Neural cell (in vitro differentiated cells): ENCODE measurements around the gene GRM4. TPM values are rescaled to one million over a fixed set of nuclear protein-coding genes. Genes with fewer than 3 reads are reported as not detected.
A peak's percentile ranks its signal among the peaks of the same experiment; 100 is the strongest.

Experiments
- H2AFZ ChIP-seq: fragments of 200-600, 300-800 bp; sonication (generic), shearing (Covaris generic); 2 replicates; pipeline ENCODE4 v1.6.0; 2014; ENCODE audit warnings: low read depth, mild to moderate bottlenecking, antibody characterized with exemption, low read length, moderate library complexity
- H3F3A ChIP-seq: fragments of 200-600 bp; shearing (Covaris generic); 2 replicates; pipeline ENCODE4 v1.6.1; 2016; ENCODE audit warnings: mild to moderate bottlenecking, moderate library complexity, mixed read lengths, antibody characterized with exemption, low read length; ENCODE audit not compliant: insufficient read depth, poor library complexity, severe bottlenecking
- H3K27ac ChIP-seq: fragments of 200-600, 300-800 bp; sonication (generic), shearing (Covaris generic); 2 replicates; pipeline ENCODE4 v1.5.1; 2014; ENCODE audit warnings: mild to moderate bottlenecking, low read length, moderate library complexity
- H3K27me3 ChIP-seq: fragments of 300-800, 200-600 bp; sonication (generic), shearing (Covaris generic); 2 replicates; pipeline ENCODE4 v1.6.0; 2014; ENCODE audit warnings: mild to moderate bottlenecking, low read depth, low read length, moderate library complexity; ENCODE audit not compliant: insufficient read depth
- H3K36me3 ChIP-seq: fragments of 300-800, 200-600 bp; sonication (generic), shearing (Covaris generic); 2 replicates; pipeline ENCODE4 v1.5.1; 2014; ENCODE audit warnings: mild to moderate bottlenecking, antibody characterized with exemption, low read length, moderate library complexity; ENCODE audit not compliant: insufficient read depth
- H3K4me2 ChIP-seq: fragments of 300-800, 200-600 bp; sonication (generic), shearing (Covaris generic); 2 replicates; pipeline ENCODE4 v1.6.0; 2014; ENCODE audit warnings: mild to moderate bottlenecking, low read length
- H3K4me3 ChIP-seq: fragments of 300-800, 200-600 bp; sonication (generic), shearing (Covaris generic); 2 replicates; pipeline ENCODE4 v1.5.1; 2014; ENCODE audit warnings: mild to moderate bottlenecking, low read length, moderate library complexity
- H3K79me2 ChIP-seq: fragments of 200-600 bp; shearing (Covaris generic); replicated peaks from 2 replicates; pipeline ENCODE4 v1.6.0; 2014; ENCODE audit warnings: mild to moderate bottlenecking, low read length, moderate library complexity; ENCODE audit not compliant: insufficient read depth
- H3K9ac ChIP-seq: fragments of 300-800, 200-600 bp; sonication (generic), shearing (Covaris generic); 2 replicates; pipeline ENCODE4 v1.6.1; 2016; ENCODE audit warnings: mild to moderate bottlenecking, low read length, mixed read lengths
- H3K9me2 ChIP-seq: fragments of 200-600 bp; shearing (Covaris generic); 2 replicates; pipeline ENCODE4 v1.6.1; 2016; ENCODE audit warnings: mild to moderate bottlenecking, low read length, mixed read lengths; ENCODE audit not compliant: insufficient read depth
- H3K9me3 ChIP-seq: fragments of 200-600, 300-800 bp; sonication (generic), shearing (Covaris generic); 2 replicates; pipeline ENCODE4 v1.6.1; 2016; ENCODE audit warnings: mild to moderate bottlenecking, mixed run types, low read length, moderate library complexity, mixed read lengths
- H4K20me1 ChIP-seq: fragments of 200-600 bp; shearing (Covaris generic); 2 replicates; pipeline ENCODE4 v1.6.1; 2016; ENCODE audit warnings: mild to moderate bottlenecking, mixed run types; ENCODE audit not compliant: insufficient read depth
- CTCF ChIP-seq: fragments of 450-650 bp; IDR thresholded peaks from 2 replicates; pipeline ENCODE4 v1.5.1; 2014; ENCODE audit warnings: antibody characterized with exemption, mild to moderate bottlenecking, moderate library complexity; ENCODE audit not compliant: poor library complexity, severe bottlenecking
- EP300 ChIP-seq: fragments of 450-650 bp; conservative IDR thresholded peaks from 2 replicates; pipeline ENCODE4 v1.6.1; 2014; ENCODE audit warnings: antibody characterized with exemption, mild to moderate bottlenecking, moderate library complexity; ENCODE audit not compliant: poor library complexity, severe bottlenecking
- EZH2 ChIP-seq: fragments of 200-600, 300-800 bp; shearing (Covaris generic), sonication (generic); IDR thresholded peaks from 2 replicates; pipeline ENCODE4 v1.6.1; 2014; ENCODE audit warnings: antibody characterized with exemption, low read length, borderline replicate concordance, mild to moderate bottlenecking; ENCODE audit not compliant: insufficient read depth, poor library complexity, severe bottlenecking
- MXI1 ChIP-seq: fragments of 450-650 bp; conservative IDR thresholded peaks from 2 replicates; pipeline ENCODE4 v1.6.1; 2014; ENCODE audit warnings: antibody characterized with exemption, mild to moderate bottlenecking; ENCODE audit not compliant: poor library complexity, severe bottlenecking
- POLR2AphosphoS5 ChIP-seq: IDR thresholded peaks from 2 replicates; pipeline ENCODE4 v1.6.1; 2012
- RAD21 ChIP-seq: fragments of 450-650 bp; conservative IDR thresholded peaks from 2 replicates; pipeline ENCODE4 v1.6.1; 2014; ENCODE audit warnings: antibody characterized with exemption, mild to moderate bottlenecking, moderate library complexity
- REST ChIP-seq: IDR thresholded peaks from 2 replicates; pipeline ENCODE4 v1.6.1; 2012; ENCODE audit warnings: borderline replicate concordance
- SMC3 ChIP-seq: fragments of 450-650 bp; conservative IDR thresholded peaks from 2 replicates; pipeline ENCODE4 v1.6.1; 2014; ENCODE audit warnings: antibody characterized with exemption, mild to moderate bottlenecking, moderate library complexity; ENCODE audit not compliant: poor library complexity
- TAF1 ChIP-seq: IDR thresholded peaks from 2 replicates; pipeline ENCODE4 v1.6.1; 2012; ENCODE audit warnings: low read depth
- polyA plus RNA-seq: library from polyadenylated mRNA; depleted of rRNA; stranded (reverse); fragments of >200 nt; gene quantifications from 2 replicates; pipeline ENCODE4 v1.2.3, GENCODE V29; 2014

Gene GRM4
- polyA plus RNA-seq, 1 donor from 2014 or later: 2.1 TPM

GRCh38 chr6:34131326-34132290 is 14.3 kb downstream of the GRM4 start:
- no peak overlapping the region for H3K27ac ChIP-seq
- peak overlapping the region; percentile 18 for H3K9ac ChIP-seq
- H3F3A ChIP-seq: no peaks in the 10 kb centered on the region
- no peaks in the 10 kb centered on the region for H3K27me3 ChIP-seq
- H3K4me2 ChIP-seq: peak overlapping the region; percentile 19
- TF ChIP-seq SMC3 (no peak), REST (peak; percentile 3)
- H3K9me2 ChIP-seq: no peaks in the 10 kb centered on the region
- peak overlapping the region; percentile 40 for H3K4me3 ChIP-seq
- no peaks in the 10 kb centered on the region for H4K20me1 ChIP-seq
- no peaks in the 10 kb centered on the region for H3K36me3 ChIP-seq
- H3K9me3 ChIP-seq: no peaks in the 10 kb centered on the region
- no peaks in the 10 kb centered on the region for H3K79me2 ChIP-seq
- no peak overlapping the region for H2AFZ ChIP-seq

GRCh38 chr6:34130862-34131261 is 15.0 kb downstream of the GRM4 start:
- Histone ChIP-seq H3K27me3 (no peaks in the 10 kb centered on the region), H3K27ac (no peak overlapping the region), H3F3A (no peaks in the 10 kb centered on the region), H2AFZ (no peak overlapping the region), H3K4me3 (no peak overlapping the region), H3K9ac (no peak overlapping the region), H3K36me3 (no peaks in the 10 kb centered on the region), H3K79me2 (no peaks in the 10 kb centered on the region), H3K9me2 (no peaks in the 10 kb centered on the region), H3K9me3 (no peaks in the 10 kb centered on the region), H3K4me2 (no peak overlapping the region), H4K20me1 (no peaks in the 10 kb centered on the region)
- TF ChIP-seq RAD21 (no peak), REST (no peak), SMC3 (no peak), TAF1 (no peak), EP300 (no peak), CTCF (no peak), EZH2 (no peak), MXI1 (no peak), POLR2AphosphoS5 (no peak)
